Right renal cortex interstitium (tissue), 3 donors: Measurements from ENCODE around the gene SLC13A2. TPM values are rescaled to one million over a fixed set of nuclear protein-coding genes. Genes with fewer than 3 reads are reported as not detected.
"Not testable (repeated sequence)": the region's sequence is repeated elsewhere in the genome, so short reads cannot be mapped to it uniquely, and the experiment has no call there.

Experiments
- DNase-seq, 3 donors: peaks; one replicate each; pipeline ENCODE4 v3.0.0-alpha.2; 2013; ENCODE audit warnings: low read depth in 3 of 3, low spot score in 2 of 3
- polyA plus RNA-seq, 3 donors: library from polyadenylated mRNA; unstranded; fragments of 120-200 nt; gene quantifications; one replicate each; pipeline ENCODE4 v1.2.1, GENCODE V29; 2013; ENCODE audit not compliant: insufficient read length in 3 of 3

The SLC13A2 gene
- polyA plus RNA-seq, result 10 to 100 TPM in 2 of 3 donors, 1 to 10 TPM in 1; 7.4 to 21.4 (median 15.6) TPM

DNA sequence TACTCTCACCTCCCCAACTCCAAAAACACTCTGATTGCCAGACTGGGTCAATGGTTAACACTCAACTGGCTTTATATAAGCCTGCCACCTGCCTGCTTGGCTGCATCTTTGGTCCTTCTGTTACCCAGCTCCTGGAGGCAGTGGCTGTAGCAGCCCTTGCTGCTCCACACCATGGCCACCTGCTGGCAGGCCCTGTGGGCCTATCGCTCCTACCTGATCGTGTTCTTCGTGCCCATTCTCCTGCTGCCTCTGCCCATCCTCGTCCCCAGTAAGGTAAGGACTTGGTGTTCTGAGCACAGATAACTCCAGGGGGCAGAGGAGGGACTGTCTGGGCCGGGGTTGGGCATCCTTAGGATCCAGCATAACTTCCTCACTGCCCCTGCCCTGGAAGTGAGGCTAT is at the start of gene SLC13A2:
TSS of gene SLC13A2 (plus strand) at position 103 of the 400 bp plus-strand sequence. CDS start at position 172, 69 bp downstream.
- DNase-seq, result no peak

DNA sequence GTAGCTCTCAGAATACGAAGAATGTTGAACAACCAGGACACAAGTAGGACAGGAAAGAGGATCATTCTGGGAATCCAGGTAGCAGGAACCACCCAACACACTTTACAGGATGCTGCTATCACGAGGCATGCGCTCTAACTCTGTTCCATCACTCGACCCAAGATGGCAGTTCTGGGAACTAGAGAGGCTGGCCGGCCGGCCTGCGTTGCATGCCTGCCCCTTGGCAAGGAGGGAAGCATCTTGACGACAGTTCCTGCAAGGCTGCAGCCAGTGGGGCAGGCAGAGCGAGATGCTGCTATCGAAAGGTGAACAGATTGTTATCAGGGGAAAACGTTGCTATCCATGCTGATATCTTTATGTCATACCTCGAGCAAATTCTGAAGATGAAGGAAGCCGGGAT is 48.2 kb upstream of the SLC13A2 start:
- DNase-seq, result no peak

GRCh38 chr17:28426081-28426519 is 47.3 kb upstream of the SLC13A2 start:
- DNase-seq, result no peak

GRCh38 chr17:28427371-28427770 is 46.1 kb upstream of the SLC13A2 start:
- no peak for DNase-seq

DNA sequence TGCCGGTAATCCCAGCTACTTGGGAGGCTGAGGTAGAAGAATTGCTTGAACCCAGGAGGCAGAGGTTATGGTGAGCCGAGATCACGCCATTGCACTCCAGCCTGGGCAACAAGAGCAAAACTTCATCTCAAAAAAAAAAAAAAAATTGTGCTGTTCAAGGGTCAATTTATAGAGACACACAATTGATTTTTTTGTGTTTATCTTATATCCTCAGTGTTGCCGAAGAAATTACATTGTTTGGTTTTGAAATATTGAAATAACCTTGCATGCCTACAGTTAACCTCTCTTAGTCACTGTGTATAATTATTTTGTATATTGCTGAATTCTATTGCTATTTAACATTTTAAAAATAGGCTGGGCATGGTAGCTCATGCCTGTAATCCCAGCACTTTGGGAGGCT is 45.5 kb upstream of the SLC13A2 start:
- not testable (repeated sequence) for DNase-seq

DNA sequence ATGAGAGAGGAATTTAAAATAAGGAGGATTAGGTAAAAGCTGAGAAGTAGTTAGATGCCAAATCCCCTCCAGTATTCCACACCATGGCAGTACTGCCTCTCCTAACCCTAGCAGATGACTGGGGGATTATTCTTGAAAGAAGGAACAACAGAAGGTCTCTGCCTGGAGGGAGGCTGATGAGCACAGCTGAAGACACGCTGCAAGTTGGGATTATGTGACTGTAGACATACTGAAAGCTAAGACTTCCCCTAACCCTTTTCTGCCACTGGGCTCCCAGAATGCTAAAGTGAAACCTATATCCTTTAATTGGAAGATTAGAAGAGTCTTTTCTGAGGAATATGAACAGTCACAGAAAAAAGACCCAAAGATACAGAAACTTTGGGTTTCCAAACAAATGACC is 39.7 kb upstream of the SLC13A2 start:
- no peak for DNase-seq

GRCh38 chr17:28434326-28434725 is 39.1 kb upstream of the SLC13A2 start:
- not testable (repeated sequence) for DNase-seq

DNA sequence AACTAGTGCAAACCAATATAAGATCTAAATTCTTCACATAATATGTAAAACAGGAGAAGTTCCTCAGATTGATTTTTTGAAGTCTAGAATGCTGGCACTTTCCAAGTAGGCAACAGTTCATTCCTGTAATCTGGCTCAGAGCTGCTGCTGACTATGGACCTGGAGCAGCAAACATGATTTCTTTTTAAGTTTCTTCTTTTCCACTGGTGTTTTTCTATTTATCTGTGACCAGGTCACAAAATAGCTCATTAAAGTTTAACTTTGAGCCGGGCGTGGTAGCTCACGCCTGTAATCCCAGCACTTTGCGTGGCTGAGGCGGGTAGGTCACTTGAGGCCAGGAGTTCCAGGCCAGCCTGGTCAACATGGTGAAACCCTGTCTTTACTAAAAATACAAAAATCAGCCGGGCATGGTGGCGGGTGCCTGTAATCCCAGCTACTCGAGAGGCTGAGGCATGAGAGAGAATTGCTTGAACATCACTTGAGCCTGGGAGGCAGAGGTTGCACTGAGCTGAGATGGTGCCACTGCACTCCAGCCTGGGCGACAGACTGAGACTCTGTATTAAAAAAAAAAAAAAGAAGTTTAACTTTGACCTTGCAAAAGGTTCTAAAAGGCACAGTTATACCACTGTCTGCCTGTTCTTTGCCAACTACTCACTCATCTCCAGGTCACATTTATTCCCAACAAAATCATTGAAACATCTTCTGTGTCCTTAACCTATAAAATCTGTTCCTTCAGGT is 29.4 kb upstream of the SLC13A2 start:
- no peak for DNase-seq

GRCh38 chr17:28446716-28447395 is 26.6 kb upstream of the SLC13A2 start:
- DNase-seq, result no peak

DNA sequence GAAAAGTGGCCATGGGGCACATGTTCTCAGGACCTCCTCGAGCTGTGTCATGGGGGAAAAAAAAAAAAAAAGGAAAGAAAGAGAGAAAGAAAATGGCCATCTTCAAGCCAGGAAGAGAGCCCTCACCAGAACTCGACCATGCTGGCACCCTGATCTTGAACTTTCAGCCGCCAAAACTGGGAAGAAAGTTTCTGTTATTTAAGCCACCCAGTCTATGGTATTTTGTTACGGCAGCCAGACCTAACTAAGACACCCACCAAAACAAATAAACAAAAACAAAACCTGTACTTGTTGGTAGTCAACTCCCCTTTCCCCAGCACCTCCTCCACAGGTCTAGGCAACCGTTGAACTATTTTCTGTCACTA is 26.1 kb upstream of the SLC13A2 start:
- no peak for DNase-seq

DNA sequence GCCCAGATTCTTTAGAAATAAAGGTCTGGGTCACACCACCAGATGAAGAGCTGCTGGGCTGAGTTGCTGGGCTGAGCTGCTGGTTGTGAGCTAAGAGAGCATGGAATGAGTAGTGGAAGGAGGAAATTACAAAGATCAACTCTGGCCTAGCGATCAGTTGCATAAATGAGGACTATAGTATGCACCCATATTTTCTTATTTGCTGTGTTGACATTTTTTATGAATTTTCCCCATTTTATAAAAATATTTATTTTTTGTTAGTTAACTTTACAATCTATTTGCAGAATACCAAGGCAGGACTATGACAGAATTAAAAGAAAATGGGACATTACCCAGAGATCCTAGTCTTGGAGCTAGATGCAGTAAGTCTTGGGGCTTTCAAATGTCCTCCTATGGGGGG is 23.6 kb upstream of the SLC13A2 start:
- DNase-seq, result no peak

DNA sequence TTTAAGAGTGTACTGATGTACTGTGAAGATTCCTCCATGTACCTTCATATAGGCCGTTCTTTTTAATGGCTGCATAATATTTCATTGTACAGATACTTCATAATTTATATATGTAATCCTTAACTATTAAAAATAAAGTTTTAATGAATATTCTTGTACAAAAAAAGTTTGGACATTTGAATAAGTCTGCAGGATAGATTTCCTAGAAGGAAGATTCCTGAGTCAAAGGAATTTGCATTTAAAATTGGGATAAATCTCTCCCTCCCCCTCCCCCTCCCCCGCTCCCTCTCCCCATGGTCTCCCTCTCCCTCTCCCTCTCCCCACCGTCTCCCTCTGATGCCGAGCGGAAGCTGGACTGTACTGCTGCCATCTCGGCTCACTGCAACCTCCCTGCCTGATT is 15.6 kb upstream of the SLC13A2 start:
- DNase-seq, result no peak

- DNase-seq, result not testable (repeated sequence)
Measured at GRCh38 chr17:28458881-28459280, 14.6 kb upstream of the SLC13A2 start.

- DNase-seq, result no peak
Measured at GRCh38 chr17:28460901-28461300, 12.5 kb upstream of the SLC13A2 start.

- DNase-seq, result no peak
Measured at GRCh38 chr17:28466001-28466400, 7.4 kb upstream of the SLC13A2 start.

- DNase-seq, result no peak
Measured at GRCh38 chr17:28466521-28467048, 6.9 kb upstream of the SLC13A2 start.

- no peak for DNase-seq
Measured at GRCh38 chr17:28467456-28468025, 5.9 kb upstream of the SLC13A2 start.

- DNase-seq, result not testable (repeated sequence)
Measured at GRCh38 chr17:28468033-28468735, 5.3 kb upstream of the SLC13A2 start.

DNA sequence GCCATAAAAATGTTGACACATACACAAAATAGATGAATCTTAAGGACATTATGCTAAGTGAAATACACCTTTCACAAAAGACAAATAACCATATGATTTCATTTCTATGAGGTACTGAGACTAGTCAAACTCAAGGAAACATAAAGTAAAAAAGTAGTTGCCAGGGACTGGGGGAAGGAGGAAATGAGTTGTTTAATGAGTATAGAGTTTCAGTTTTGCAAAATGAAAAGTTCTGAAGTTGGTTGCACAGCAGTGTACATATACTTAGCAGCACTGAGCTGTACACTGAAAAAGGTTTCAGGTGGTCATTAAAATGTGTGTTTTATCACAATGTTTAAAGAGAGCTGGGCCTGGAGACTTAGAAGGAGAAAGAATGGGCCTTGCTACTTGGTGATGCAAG is 4.7 kb upstream of the SLC13A2 start:
- no peak for DNase-seq

- no peak for DNase-seq
Measured at GRCh38 chr17:28469376-28469775, 4.1 kb upstream of the SLC13A2 start.
